Fibroblast of gingiva (primary cell): Measurements from ENCODE around the gene PDCD2L.
"Not testable (repeated sequence)": the region's sequence is repeated elsewhere in the genome, so short reads cannot be mapped to it uniquely, and the experiment has no call there.

Experiments used
- DNase-seq: peaks from one replicate; pipeline ENCODE4 v3.0.0-alpha.2; 2011; ENCODE audit warnings: low read depth

The PDCD2L gene

DNA sequence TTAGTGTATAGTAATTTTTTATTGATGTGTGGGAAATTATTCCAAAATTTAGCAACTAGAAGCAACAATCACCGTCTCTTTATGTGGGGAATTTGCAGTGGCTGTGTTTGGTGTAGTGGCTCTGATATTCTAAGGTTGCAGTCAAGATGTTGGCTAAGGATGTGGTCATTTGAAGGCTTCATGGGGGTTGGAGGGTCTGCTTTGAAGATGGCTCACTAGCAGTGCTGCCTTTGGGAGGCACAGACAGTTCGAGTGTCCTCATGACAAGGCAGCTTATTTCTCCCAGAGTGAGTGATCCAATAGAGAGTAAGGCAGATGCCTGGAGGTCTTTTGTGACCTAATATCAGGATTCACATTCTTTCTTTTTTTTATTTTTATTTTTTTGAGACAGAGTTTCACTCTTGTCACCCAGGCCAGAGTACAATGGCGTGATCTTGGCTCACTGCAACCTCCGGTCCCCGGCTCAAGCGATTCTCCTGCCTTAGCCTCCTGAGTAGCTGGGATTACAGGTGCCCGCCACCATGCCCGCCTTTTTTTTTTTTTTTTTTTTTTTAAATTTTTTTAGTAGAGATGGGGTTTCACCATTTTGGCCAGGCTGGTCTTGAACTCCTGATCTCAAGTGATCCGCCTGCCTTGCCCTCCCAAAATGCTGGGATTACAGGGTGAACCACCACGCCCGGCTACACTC lies 30.5 kb upstream of the PDCD2L start:
- no peak for DNase-seq

DNA sequence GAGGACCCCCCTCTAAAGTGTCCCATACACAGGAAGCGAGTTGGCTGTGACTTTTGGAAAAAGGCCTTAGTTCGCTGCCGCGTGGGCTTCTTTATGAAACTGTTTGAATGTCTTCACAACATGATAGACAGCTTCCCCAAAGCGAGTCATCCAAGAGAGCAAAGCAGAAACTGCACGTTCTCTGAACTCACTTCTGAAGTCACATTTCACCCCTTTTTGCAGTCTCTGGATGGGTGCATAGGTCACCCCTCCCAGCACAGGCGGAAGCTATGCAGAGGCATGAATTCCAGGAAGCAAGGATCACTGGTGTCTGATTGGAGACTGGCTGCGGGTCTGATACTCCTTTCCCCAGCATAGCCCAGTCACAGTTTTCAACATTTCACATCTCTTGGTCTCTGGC lies 28.6 kb upstream of the PDCD2L start:
- no peak for DNase-seq

DNA sequence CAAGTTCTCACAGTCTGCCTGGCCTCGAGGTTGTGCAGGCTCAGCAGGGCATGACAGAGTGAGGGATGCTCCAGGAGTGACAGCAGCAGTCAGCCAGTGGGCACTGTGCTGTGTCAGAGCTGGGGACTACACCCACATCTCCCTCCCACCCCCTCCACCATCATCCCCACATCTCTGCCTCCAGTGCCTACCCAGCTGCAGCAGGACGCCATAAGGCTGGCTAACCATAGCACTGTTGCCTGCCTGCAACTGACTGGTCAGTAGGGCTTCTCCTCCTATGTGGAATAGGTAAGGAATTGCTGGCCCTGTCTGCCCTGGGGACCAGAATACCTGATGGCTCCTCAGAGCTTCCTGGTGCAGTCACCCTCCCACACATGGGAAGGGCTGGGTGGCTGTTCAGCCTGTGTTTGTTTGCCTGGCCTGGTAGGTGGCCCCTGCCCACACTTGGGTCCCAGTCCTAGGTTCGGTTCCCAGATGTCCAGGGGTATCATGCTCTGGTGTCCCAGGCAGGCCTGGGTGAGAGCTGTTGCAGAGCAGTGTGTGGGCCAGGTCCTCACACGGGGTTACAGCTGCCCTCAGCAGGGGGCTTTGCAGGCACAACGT lies 23.5 kb upstream of the PDCD2L start:
- no peak for DNase-seq

DNA sequence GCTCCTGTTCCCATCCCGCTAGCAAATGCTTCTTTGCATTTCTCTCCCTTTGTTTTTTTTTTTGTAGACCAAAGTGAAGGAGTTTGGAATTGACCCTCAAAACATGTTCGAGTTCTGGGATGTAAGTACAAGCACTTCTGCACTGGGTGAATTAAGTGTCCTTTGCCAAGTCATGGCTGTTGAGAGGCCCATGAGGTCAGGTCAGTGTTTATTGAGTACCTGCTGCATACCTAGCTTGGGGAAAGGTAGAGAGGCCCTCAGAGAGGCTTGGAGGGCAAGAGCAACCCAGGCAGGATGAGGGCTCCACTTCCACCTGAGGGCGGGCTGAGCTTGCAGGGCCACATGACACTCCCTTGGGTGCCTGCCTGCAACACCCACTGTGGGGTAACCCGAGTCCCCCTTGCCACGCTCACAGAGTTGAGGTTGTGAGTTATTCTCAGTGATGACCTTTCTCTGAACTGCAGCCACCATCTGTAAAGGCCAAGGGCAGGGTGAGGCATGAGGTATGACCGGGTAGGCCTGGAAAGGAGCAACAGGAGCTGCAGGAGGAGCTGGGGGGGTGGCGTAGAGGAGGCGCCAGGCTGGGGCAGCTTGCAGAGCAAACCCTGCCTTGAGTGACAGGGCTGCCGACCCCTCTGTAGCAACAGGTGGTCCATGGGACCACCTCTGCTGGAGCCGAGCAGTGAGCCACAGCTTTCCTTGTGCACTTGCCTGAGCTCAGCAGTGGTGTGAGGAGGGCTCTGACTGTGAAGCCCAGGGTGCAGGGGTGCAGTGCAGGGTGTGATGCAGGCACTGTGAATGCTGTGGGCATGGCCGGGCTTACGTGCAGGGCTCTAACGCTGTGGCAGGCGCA lies 22.6 kb upstream of the PDCD2L start:
- DNase-seq = no peak

DNA sequence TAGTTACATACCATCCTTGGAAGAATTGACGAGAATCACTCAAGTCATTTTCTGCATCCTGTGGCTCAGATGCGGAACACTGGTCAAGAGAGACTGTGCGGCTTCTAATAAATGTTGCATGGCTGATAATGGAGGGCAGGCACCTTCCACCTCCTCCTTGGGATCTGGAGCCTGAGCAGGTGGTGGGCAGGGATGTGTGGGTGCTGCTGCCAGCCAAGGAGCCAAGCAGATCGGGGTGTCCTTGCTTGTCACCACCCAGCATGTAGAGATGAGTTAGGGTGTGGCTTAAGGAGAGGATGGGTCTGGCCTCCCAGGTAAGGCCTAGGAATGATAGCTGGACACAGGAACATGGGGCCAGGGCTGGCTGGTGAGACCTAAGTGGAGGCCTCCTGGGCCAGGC lies 21.7 kb upstream of the PDCD2L start:
- no peak for DNase-seq

DNA sequence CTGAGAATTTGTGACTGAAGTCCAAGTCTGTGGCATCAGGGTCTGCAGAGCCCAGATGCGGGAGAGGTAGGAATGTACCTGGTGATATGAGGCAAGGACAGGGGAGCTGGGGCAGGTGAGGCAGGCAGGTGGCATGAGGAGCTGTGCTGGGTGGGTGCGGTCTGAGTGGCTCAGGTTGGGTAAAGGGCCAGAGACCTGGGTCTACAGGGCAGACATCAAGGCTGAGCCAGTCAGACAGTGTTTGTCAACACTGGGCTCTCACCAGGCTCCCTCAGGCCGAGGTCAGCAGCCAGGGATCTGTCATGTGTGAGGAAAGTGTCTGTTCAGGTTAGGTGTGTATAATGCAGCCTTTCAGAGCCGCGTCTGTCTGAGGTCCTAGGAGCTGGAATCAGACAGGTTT lies 20.6 kb upstream of the PDCD2L start:
- DNase-seq = no peak

DNA sequence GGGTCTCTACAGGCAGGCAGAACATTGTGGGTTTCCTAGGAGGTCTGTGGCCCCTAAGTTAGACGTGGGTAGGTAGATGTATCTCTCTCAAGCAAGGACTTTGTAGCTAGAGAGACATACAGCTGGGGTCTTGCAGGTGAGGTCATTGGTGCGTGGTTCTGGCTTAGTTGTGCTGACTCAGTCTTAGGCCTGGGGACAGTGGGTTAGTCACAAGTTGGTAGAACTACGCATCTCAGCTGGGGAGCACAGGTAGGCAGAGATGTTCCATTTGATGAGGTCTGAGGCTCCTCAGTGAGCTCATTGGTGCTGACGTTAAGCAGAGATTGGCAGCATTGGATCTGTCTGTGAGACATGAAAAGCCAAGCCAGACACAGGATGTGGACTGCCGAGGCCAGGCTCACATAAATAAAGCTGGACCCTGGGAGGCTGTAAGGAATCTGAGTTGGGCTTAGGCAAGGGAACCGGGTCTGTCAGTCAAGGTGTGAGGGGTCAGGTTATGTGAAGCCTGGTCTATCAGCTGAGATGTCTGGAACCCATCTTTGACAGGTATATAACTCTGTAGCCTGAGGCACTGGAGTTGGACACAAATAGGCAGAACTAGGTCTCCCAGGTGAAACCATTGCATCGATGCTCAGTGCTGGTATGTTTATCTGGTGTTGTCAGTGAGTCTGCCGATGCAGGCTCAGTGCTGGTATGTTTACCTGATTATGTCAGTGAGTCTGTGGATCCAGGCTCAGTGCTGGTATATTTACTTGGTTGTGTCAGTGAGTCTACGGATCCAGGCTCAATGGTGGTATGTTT lies 17.4 kb upstream of the PDCD2L start:
- DNase-seq = no peak

DNA sequence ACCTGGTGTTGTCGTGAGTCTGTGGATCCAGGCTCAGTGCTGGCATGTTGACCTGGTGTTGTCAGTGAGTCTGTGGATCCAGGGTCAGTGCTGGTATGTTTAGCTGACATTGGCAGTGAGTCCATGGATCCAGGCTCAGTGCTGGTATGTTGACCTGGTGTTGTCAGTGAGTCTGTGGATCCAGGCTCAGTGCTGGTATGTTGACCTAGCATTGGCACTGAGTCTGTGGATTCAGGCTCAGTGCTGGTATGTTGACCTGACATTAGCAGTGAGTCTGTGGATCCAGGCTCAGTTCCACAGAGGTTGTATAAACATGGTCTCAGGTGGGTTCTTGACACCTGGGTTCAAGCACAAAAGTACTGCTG lies 16.8 kb upstream of the PDCD2L start:
- no peak for DNase-seq

DNA sequence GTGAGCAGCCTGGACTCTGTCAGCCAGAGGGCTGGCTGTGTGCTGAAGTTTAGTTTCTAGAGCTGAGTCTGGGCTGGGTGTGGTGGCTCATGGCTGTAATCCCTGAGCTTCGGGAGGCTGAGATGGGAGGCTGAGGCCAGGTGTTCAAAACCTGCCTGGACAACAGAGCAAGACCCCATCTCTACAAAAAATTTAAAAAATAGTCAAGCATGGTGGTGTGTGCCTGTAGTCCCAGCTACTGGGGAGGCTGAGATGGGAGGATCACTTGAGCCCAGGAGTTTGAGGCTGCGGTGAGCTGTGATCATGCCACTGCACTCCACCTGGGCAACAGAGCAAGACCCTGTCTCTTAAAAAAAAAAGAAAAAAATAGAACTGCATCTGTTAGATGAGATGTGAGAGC lies 15.5 kb upstream of the PDCD2L start:
- not testable (repeated sequence) for DNase-seq

DNA sequence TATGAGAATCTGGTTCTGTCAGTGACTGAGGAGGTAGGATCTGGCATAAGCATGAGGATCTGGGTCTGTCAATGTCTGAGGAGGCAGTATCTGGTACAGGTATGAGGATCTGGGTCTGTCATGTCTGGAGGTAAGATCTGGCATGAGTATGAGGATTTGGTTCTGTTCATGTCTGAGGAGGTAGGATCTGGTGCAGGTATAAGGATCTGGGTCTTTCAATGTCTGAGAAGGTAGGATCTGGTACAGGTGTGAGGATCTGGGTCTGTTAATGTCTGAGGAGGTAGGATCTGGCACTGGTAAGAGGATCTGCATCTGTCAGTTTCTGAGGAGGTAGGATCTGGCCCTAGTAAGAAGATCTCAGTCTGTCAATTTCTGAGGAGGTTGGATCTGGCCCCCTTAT lies 12.4 kb upstream of the PDCD2L start:
- no peak for DNase-seq

DNA sequence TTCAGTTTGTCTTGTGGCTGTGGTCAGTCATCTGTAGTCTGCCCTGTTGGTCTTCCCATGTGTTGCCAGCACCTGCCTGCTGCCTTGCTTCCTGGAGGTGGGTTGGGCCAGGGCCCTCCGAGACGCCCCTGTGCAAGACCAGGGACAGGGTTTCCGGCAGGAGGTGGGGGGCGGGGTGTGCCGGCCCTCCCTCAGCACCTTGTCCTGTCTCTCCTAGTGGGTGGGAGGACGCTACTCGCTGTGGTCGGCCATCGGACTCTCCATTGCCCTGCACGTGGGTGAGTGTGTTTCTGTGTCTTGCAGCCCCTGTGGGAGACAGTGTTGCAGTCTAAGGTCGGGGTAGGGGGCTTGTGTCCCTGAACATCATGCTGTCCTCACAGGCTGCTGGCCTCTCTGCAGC lies 11.2 kb upstream of the PDCD2L start:
- DNase-seq = no peak

DNA sequence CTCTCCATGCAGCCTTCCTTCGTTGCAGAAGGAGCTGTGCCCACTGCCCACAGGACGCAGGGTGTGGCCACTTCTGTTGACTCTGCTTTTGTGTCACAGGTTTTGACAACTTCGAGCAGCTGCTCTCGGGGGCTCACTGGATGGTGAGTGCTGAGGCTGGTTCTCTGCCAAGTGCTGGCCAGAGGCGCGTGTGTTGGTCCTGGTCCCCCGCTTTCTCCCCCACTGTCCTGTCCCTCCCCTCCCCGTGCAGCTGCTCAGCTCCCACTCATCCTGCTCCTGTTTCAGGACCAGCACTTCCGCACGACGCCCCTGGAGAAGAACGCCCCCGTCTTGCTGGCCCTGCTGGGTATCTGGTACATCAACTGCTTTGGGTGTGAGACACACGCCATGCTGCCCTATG lies 10.6 kb upstream of the PDCD2L start:
- no peak for DNase-seq

DNA sequence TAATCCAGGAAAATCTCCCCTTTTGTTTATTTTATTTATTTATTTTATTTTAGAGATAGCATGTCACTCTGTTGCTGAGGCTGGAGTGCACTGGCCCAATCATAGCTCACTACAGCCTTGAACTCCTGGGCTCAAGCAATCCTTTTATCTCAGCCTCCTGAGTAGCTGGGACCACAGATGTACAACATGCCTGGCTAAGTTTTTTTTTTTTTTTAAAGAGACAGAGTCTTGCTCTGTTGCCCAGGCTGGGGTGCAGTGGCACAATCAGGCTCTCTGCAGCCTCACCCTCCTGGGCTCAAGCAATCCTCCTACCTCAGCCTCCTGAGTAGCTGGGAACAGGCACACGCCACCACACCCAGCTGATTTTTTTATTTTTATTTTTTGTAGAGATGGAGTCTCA lies 6.3 kb upstream of the PDCD2L start:
- DNase-seq = no peak

DNA sequence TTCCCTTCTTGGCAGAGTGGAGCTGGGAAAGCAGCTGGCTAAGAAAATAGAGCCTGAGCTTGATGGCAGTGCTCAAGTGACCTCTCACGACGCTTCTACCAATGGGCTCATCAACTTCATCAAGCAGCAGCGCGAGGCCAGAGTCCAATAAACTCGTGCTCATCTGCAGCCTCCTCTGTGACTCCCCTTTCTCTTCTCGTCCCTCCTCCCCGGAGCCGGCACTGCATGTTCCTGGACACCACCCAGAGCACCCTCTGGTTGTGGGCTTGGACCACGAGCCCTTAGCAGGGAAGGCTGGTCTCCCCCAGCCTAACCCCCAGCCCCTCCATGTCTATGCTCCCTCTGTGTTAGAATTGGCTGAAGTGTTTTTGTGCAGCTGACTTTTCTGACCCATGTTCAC lies 4.3 kb upstream of the PDCD2L start:
- DNase-seq = no peak

DNA sequence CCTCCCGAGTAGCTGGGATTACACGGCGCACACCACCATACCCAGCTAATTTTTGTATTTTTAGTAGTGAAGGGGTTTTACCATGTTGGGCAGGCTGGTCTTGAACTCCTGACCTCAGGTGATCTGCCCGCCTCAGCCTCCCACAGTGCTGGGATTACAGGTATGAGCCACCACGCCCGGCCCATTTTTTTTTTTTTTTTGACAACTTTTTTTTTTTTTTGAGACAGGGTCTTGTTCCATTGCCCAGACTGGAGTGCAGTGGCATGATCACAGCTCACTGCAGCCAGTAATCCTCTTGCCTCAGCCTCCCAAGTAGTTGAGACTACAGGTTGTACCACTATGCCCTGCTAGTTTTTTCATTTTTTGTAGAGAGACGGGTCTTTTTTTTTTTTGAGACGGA lies 3.4 kb upstream of the PDCD2L start:
- not testable (repeated sequence) for DNase-seq

DNA sequence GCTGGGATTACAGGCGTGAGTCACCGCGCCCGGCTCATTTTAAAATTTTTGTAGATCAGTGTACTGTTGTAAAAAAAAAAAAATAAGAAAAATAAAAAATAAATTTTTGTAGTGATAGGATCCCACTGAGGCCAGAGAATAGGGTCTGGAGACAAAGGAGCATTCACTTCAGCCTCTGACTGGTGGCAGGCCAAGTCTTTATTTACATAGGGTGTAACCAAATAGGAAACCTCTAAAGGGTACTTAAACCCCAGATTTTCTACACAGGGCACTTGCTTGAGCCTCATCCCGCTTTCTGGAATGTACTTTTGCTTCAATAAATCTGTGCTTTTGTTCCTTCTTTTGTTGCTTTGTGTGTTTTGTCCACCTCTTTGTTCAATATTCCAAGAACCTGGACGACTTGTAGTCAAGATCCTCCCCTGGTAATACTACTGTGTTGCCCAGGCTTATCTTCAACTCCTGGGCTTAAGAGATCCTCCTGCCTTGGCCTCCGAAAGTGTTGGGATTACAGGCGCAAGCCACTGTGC lies 2.1 kb upstream of the PDCD2L start:
- DNase-seq = no peak

DNA sequence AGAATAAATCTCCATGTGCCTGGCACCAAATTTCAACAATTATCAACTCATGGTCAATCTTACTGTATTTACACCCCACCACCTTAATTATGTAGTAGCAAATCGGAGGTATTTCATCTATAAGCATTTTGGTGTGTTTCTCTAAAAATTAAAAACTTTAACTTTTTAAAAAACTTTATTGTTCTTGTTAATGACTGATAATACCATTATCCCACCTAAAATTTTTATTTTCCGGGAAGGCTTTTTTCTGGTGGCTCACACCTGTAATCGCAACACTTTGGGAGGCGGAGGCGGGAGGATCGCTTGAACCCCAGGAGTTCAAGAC lies 453 bp upstream of the PDCD2L start:
- DNase-seq = no peak

DNA sequence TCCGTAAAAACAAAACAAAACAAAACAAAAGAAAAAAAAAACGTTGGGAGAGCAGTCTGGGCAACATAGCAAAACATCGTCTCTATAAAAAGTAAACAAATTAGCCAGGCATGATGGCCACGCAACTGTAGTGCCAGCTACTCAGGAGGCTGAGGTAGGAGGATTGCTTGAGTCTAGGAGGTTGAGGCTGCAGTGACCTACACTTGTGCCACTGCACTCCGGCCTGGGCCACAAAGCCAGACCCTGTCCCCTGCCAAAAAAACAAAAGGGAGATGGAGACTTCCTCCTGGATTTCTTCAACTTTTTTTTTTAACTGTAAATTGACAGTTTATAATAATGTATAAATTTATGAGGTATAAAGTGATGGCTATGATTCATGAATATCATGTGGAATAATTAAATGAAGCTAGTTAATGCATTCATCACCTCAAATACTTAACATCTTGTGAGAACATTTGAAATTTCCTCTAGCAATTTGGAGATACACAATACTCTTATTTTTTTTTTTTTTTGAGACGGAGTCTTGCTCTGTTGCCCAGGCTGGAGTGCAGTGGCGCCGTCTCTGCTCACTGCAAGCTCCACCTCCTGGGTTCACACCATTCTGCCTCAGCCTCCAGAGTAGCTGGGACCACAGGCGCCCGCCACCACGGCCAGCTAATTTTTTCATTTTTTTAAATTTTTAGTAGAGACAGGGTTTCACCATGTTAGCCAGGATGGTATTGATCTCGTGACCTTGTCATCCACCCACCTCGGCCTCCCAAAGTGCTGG lies 1.9 kb downstream of the PDCD2L start:
- no peak for DNase-seq

DNA sequence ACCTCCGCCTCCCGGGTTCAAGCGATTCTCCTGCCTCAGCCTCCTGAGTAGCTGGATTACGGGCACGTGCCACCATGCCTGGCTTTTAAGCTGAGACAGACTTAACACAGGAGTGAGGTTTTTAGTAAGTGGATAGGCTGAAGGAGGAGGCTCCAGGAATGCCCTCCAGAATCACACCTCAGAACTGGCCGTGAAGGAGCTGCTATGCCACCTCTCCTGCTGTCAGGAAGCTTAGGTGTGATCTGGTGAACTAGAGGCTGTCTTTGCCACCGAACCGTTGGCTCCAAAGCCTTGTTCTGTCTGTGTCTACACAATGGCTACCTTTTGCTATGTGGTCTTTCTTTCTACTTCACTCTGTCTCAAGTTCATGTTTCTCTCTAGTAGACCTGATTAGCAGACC lies 4.2 kb downstream of the PDCD2L start:
- DNase-seq = no peak

DNA sequence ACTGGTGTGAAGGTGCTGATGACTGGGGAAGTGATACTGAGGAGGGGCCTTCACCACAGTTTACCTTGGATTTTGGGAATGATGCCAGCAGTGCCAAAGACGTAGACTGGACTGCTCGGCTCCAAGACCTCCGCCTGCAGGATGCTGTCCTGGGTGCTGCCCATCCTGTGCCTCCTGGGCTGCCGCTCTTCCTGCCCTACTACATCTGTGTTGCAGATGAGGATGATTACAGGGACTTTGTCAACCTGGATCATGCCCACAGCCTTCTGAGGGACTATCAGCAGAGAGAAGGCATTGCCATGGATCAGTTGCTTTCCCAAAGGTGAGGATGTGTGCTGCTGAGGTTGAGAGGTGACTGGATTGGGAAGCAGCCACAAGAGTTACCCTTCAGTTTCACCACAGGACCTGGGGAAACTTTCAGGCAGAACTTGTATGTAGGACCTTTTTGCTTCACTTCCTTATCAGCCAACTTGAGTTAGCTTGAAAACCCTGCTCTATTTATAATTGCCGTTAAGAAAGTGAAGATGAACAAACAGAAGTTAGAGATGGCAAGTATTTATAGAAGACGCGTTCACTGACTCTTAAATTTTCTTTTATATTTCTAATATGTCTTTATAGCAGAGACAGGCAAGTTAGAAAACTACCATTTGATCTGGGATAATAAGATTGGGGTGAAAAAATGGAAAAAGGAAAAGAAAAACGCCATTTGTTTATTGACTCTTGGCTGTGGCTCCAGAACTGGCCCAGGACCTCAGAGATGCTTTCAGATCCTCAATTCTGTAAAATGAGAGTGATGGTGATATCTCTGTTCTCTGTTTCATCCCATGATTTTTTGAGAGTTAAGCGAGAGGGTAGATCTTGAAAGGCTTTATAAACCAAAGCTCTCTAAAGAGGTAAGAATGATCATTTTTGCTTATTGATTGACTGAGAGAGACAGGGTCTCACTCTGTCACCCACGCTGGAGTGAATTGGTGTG lies 5.3 kb downstream of the PDCD2L start:
- no peak for DNase-seq

DNA sequence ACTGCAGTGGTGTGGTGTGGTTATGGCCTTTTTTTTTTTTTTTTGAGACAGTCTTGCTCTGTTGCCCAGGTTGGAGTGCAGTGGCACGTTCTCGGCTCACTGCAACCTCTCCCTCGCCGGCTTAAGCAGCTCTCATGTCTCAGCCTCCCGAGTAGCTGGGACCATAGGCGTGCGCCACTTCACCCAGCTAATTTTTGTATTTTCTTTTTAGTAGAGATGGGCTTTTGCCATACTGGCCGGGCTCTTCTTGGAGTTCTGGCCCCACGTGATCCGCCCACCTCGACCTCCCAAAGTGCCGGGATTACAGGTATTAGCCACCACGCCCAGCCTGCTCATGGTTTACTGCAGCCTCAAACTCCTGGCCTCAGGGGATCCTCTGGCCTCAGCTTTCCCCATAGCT lies 7.0 kb downstream of the PDCD2L start:
- no peak for DNase-seq
